GM06990 (cell line): ENCODE results near the gene CFAP65.
A peak's percentile ranks its signal among the peaks of the same experiment; 100 is the strongest.

Source experiments
- DNase-seq: peaks from one replicate; pipeline ENCODE4 v3.0.0-alpha.2; 2011; ENCODE audit not compliant: insufficient read length; ENCODE audit errors: extremely low read depth
- H3K27me3 ChIP-seq: replicated peaks from 2 replicates; pipeline ENCODE4 v1.6.0; 2011; ENCODE audit warnings: low read length; ENCODE audit not compliant: control insufficient read depth, insufficient read depth
- H3K36me3 ChIP-seq: 2 replicates; pipeline ENCODE4 v1.5.1; 2011; ENCODE audit warnings: low read length; ENCODE audit not compliant: control insufficient read depth, insufficient read depth
- H3K4me3 ChIP-seq: replicated peaks from 2 replicates; pipeline ENCODE4 v1.5.1; 2011; ENCODE audit warnings: low read depth, mild to moderate bottlenecking, control low read depth, low read length
- CTCF ChIP-seq: IDR thresholded peaks from 2 replicates; pipeline ENCODE4 v1.5.1; 2011; ENCODE audit warnings: low read length, control low read depth, mild to moderate bottlenecking, inconsistent platforms; ENCODE audit not compliant: insufficient read depth, poor library complexity, severe bottlenecking

The CFAP65 gene

GRCh38 chr2:218998414-218999002, 42.8 kb downstream of the CFAP65 start:
- TF ChIP-seq CTCF: no peak
- Histone ChIP-seq H3K27me3 (peaks cover 14% of the 10 kb centered on the region), H3K4me3 (no peak overlapping the region), H3K36me3 (no peaks in the 10 kb centered on the region)
- DNase-seq: no peak

- no peak for TF ChIP-seq CTCF
Observed at GRCh38 chr2:218997731-218998130, 43.6 kb downstream of the CFAP65 start.

GRCh38 chr2:218996937-218997336, 44.4 kb downstream of the CFAP65 start:
- TF ChIP-seq CTCF: no peak
- DNase-seq: no peak
- no peaks in the 10 kb centered on the region for H3K36me3 ChIP-seq
- H3K27me3 ChIP-seq: peaks cover 14% of the 10 kb centered on the region
- no peak overlapping the region for H3K4me3 ChIP-seq

More at GRCh38 chr2:218997731-218998130, 43.6 kb downstream of the CFAP65 start:
- no peak overlapping the region for H3K4me3 ChIP-seq
- H3K36me3 ChIP-seq: no peaks in the 10 kb centered on the region
- no peak for DNase-seq
- H3K27me3 ChIP-seq: peaks cover 14% of the 10 kb centered on the region

- no peaks in the 10 kb centered on the region for H3K36me3 ChIP-seq
- DNase-seq: peak; percentile 62
- peak; percentile 91 for TF ChIP-seq CTCF
- H3K27me3 ChIP-seq: peaks cover 14% of the 10 kb centered on the region
- peak overlapping the region; percentile 26 for H3K4me3 ChIP-seq
Observed at GRCh38 chr2:218995972-218996711, 45.2 kb downstream of the CFAP65 start.

GRCh38 chr2:218995561-218995960, 45.8 kb downstream of the CFAP65 start:
- DNase-seq: no peak
- Histone ChIP-seq H3K4me3 (no peak overlapping the region), H3K27me3 (peaks cover 13% of the 10 kb centered on the region), H3K36me3 (no peaks in the 10 kb centered on the region)
- no peak for TF ChIP-seq CTCF
